ENCODE data around the gene GRM4.

GRCh38 chr6:33997265-33997664 is 148.6 kb downstream of the GRM4 start:
- TF ChIP-seq CTCF (IDR thresholded peaks at IDR 0.05), result no peak
- no peak for TF ChIP-seq POLR2A (IDR thresholded peaks at IDR 0.05)

Measured in Peyer's patch (tissue), 4 donors.